NCI-H69 (cell line): ENCODE results near the gene IARS1.

Experiments
- DNase-seq: peaks from one replicate; lab custom pipeline; 2025; lab: John Stamatoyannopoulos, UW

Gene IARS1

GRCh38 chr9:92293452-92294296, at the start of gene IARS1:
IARS1 (minus strand) TSS chr9:92293697; CDS start chr9:92289419, 4,278 bp downstream.
- DNase-seq = peak; percentile 99

DNA sequence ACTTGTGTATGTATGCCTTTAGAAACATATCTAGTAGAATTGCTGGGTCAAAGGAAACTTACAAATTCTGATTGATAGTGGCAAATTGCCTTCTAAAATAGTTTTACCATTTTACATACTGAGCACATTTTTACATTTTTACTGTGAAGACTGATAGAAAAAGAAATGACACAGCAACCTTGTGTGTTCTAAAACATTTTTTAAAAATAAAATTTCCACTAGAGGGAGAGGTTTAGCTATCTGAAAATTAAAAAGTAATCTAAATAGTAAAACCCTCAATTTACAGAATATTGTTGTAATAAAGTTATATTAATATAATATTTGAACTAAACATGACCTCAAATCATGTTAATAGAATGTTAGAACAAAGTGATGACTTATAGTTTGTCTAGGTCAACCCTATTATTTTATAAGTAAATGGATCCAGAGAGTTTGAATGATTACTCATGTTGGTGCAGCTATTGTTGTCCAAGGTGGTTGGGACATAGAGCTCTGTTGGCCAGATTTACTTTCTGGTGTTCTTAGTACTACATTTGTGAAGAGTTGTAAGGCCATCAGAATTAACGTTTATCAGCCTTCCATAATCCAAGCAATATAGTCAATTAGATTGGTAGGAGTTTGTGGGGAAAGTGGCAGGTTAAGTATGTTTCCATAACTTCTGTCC, 49.5 kb upstream of the IARS1 start:
- peak; percentile 19 for DNase-seq

- DNase-seq = no peak
These were observed 48.1 kb upstream of the IARS1 start for GRCh38 chr9:92341578-92341977.

DNA sequence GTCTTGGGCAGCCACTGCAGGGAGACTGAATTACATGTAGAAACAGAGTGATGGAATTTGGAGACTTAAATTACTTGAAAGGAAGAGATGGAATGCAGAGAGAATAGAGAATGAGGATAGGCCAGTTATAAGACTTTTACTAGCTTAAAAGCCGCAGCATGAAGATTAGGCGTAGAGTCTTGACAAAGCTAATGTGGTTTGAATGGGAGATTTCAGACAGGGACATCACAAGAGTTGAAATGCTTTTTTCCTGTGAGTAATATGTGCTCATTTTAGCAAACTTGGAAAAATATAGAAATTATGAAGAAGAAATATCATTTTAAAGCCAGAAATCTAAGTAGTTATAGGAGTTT, 39.8 kb upstream of the IARS1 start:
- DNase-seq = no peak

DNA sequence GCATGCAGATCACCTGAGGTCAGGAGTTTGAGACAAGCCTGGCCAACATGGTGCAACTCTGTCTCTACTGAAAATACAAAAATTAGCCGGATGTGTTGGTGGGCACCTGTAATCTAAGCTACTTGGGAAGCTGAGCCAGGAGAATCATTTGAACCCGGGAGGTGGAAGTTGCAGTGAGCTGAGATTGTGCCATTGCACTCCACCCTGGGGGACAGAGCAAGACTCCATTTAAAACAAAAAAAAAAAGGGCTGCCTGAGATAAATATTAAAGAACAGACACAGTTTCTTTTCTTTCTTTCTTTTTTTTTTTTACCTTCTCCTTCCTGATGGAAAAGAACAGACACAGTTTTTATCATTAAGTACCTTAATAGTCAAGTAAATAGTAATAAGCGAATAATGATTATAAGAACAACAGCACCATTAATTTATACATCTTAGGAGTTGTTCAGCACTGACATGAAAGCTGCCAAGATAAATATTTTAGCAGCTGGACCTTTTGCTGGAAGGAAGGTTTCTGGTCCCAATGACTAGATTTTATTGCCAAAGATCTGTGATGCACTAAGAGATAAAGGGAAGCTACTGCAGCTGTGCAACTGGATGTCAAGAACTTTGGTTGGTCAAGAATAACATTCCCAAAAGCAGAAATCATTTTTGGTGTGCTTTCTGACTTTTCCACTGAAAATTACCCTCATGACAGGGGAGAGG, 39.2 kb upstream of the IARS1 start:
- no peak for DNase-seq

DNA sequence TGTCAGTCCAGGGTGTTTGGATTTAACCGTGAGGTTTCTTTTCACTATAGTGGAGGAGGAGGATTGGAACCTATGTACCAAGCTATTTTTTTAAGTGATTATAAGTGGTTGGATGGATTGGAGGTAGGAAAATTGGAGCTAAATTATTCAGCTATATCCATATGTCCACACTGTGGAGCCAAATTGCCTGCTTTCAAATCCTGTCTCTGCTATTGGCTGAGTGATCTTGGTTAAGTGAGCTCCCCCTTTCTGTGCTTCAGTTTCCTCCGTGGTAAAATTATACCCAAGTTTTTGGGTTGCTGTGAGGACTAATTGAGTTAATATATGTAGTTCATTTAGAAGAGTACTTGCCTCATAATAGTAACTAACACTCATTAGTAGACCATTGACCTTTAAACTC, 34.7 kb upstream of the IARS1 start:
- peak; percentile 88 for DNase-seq

- DNase-seq = peak; percentile 56
These were observed 33.9 kb upstream of the IARS1 start for GRCh38 chr9:92327283-92327850.

DNA sequence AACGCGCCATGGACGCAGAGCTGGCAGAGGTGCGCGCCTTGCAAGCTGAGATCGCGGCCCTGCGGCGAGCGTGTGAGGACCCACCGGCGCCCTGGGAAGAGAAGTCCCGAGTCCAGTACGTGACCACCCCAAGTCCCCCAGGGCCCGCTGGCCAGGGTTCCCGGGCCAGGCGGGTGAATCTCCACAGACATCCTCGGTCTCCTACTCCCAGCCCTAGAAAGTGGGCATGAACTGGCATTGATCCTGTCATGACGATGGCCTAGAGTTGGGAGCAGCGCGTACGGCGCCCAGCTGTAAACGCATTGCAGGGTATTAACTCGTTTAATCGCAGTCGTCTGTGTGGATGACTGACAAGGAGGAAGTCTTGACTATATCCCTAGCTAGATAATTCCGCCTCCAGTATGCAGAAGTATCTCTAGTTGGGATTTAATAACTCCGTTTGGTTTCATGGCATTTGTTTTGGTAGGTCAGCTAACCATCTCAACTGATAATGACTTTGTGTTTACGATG, 32.5 kb upstream of the IARS1 start:
- peak; percentile 80 for DNase-seq

GRCh38 chr9:92325269-92325990, 31.9 kb upstream of the IARS1 start, which contains the start of the genes CENPP and NOL8:
CENPP (plus strand) TSS chr9:92325953.
NOL8 (minus strand) TSS chr9:92325350; CDS start chr9:92324161, 1,189 bp downstream.
- DNase-seq = peak; percentile 96

DNA sequence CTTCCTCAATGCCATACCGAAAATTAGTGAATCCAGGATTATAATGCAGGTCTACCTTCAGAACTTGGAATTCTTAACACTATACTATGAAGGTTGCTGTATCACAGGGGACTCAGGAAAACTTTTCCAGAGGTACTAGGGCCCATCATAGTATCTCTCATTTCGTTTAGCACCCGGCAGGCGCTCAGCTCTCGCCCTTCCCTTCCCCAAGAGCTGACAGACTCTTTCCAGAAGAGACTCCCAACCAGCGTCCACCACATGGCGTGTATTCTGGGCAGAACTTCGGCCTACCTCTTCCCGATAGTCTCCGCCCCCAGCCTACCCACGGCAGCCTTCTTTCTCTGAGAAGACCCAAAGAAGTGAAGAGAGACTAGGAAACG, 31.4 kb upstream of the IARS1 start:
- DNase-seq = no peak

- DNase-seq = no peak
These were observed 30.9 kb upstream of the IARS1 start for GRCh38 chr9:92324431-92324830.

DNA sequence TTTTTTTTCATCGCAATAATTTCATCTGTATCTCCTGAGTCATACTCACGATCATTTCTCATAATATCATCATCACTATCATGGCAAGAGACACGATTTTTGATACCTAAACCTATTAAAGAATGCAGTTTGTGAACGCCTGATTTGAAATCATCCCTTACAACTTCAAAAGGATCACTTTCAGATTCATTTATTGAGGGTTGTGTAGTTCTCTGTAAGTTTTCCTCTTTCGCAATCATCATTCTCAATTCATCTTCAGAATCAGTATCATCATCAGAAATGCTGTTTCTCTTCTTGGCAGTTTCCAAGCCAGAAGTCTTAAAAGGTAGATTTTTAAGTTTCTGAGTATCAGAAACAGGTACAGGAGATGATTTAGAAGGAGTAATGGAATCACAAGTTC, 22.0 kb upstream of the IARS1 start:
- DNase-seq = no peak

GRCh38 chr9:92313624-92314012, 20.1 kb upstream of the IARS1 start:
- DNase-seq = no peak

GRCh38 chr9:92312887-92313623, 19.6 kb upstream of the IARS1 start:
- no peak for DNase-seq

GRCh38 chr9:92310562-92310961, 17.1 kb upstream of the IARS1 start:
- no peak for DNase-seq

GRCh38 chr9:92308893-92309292, 15.4 kb upstream of the IARS1 start:
- peak; percentile 35 for DNase-seq

- DNase-seq = no peak
These were observed 7.4 kb upstream of the IARS1 start for GRCh38 chr9:92300936-92301335.

GRCh38 chr9:92299116-92299515, 5.6 kb upstream of the IARS1 start:
- no peak for DNase-seq

- no peak for DNase-seq
These were observed 4.5 kb upstream of the IARS1 start for GRCh38 chr9:92298036-92298435.

- no peak for DNase-seq
These were observed 4.1 kb upstream of the IARS1 start for GRCh38 chr9:92297611-92298010.

DNA sequence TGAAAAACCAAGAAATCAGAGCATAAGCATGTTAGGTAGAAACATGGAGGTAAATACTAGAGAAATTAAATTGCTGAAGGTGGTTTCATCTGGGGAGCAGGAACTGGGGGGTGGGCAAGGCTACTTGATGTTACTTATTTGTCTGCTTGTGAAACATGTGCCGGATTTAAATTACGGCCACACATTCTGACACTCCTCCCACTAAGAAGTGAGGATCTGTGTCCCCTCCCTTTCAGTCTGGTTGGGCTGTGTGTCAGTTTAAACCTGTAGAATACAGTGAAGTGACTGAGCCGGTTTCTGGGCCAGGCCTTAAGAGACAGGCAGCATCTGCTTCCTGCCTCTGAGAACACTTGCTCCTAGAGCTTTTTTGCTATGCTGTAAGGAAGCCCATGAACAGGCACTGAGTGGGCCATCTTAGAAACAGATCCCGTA, 2.3 kb upstream of the IARS1 start:
- no peak for DNase-seq
